ENCODE results near the gene YPEL4.
"Not testable (repeated sequence)": the region's sequence is repeated elsewhere in the genome, so short reads cannot be mapped to it uniquely, and the experiment has no call there.

The YPEL4 gene

DNA sequence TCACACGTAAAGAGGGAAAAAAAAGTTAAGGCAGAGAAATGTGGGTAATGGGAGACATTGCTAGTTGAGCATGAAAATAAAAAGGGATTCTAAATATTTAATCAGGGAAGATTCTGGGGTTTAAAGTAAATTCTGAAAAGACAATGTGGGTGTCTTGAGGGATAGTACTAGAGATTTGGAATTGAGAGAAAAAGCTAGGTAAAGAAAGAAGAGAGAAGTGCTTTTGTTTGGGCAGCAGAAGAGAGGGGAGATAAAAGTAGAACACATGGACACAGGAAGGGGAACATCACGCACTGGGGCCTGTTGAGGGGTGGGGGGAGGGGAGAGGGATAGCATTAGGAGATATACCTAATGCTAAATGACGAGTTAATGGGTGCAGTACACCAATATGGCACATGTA, 3.5 kb upstream of the YPEL4 start:
- Histone ChIP-seq H3K36me3 (ENCODE audit: insufficient read depth) (no peaks in the 10 kb centered on the region), H3K4me1 (ENCODE audit: low read depth, poor library complexity, severe bottlenecking) (peaks cover 11% of the 10 kb centered on the region), H3K27ac (no peak overlapping the region), H3K27me3 (ENCODE audit: insufficient read depth, low read depth) (peaks cover 11% of the 10 kb centered on the region), H3K4me2 (no peak overlapping the region), H4K20me1 (ENCODE audit: insufficient read depth) (no peaks in the 10 kb centered on the region), H3K4me3 (IDR thresholded peaks at IDR 0.05; ENCODE audit: insufficient read depth, low read depth, low read length) (no peak overlapping the region), H2AFZ (ENCODE audit: low read depth) (no peak overlapping the region), H3K79me2 (ENCODE audit: insufficient read depth, low read depth) (peaks cover 6% of the 10 kb centered on the region), H3K9ac (no peak overlapping the region)
- TF ChIP-seq, protein P1, sequence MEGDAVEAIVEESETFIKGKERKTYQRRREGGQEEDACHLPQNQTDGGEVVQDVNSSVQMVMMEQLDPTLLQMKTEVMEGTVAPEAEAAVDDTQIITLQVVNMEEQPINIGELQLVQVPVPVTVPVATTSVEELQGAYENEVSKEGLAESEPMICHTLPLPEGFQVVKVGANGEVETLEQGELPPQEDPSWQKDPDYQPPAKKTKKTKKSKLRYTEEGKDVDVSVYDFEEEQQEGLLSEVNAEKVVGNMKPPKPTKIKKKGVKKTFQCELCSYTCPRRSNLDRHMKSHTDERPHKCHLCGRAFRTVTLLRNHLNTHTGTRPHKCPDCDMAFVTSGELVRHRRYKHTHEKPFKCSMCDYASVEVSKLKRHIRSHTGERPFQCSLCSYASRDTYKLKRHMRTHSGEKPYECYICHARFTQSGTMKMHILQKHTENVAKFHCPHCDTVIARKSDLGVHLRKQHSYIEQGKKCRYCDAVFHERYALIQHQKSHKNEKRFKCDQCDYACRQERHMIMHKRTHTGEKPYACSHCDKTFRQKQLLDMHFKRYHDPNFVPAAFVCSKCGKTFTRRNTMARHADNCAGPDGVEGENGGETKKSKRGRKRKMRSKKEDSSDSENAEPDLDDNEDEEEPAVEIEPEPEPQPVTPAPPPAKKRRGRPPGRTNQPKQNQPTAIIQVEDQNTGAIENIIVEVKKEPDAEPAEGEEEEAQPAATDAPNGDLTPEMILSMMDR (conservative IDR thresholded peaks at IDR 0.05; ENCODE audit: low read depth, low read length), result no peak

DNA sequence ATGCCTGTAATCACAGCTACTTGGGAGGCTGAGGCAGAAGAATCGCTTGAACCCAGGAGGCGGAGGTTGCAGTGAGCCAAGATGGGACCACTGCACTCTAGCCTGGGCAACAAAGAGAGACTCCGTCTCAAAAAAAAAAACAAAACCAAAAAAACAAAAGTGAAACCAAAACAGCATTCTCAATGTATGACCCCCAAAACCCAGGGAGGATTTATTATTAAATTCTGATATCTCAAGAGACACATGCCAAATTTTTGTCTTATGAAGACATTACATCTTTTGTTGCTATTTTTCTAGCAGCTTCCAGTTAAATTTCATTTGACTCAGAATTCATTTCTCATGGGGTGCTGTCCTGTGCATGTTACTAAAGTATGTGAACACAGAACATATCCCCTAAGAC, 3.0 kb upstream of the YPEL4 start:
- no peak overlapping the region for H3K27ac ChIP-seq
- no peaks in the 10 kb centered on the region for H4K20me1 ChIP-seq (ENCODE audit: insufficient read depth)
- H3K4me1 ChIP-seq (ENCODE audit: low read depth, poor library complexity, severe bottlenecking), result peaks cover 10% of the 10 kb centered on the region
- peaks cover 1% of the 10 kb centered on the region for H3K79me2 ChIP-seq (ENCODE audit: insufficient read depth, low read depth)
- no peaks in the 10 kb centered on the region for H3K36me3 ChIP-seq (ENCODE audit: insufficient read depth)
- H3K9ac ChIP-seq, result no peak overlapping the region
- TF ChIP-seq, protein P1 (conservative IDR thresholded peaks at IDR 0.05; ENCODE audit: low read depth, low read length), result no peak
- H3K4me3 ChIP-seq (IDR thresholded peaks at IDR 0.05; ENCODE audit: insufficient read depth, low read depth, low read length), result no peak overlapping the region
- peaks cover 16% of the 10 kb centered on the region for H3K27me3 ChIP-seq (ENCODE audit: insufficient read depth, low read depth)
- H3K4me2 ChIP-seq, result no peak overlapping the region
- H2AFZ ChIP-seq (ENCODE audit: low read depth), result no peak overlapping the region

DNA sequence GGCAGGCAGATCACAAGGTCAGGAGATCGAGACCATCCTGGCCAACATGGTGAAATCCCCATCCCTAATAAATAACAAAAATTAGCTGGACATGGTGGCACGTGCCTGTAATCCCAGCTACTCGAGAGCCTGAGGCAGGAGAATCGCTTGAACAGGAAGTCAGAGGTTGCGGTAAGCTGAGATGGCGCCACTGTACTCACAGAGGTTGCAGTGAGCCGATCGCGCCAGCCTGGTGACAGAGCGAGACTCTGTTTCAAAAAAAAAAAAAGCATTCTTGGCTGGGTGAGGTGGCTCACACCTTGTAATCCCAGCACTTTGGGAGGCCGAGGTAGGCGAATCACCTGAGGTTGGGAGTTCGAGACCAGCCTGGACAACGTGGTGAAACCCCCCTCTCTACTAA, 2.5 kb upstream of the YPEL4 start:
- H3K4me1 ChIP-seq (ENCODE audit: low read depth, poor library complexity, severe bottlenecking); H3K4me2 ChIP-seq; H3K27ac ChIP-seq; H3K79me2 ChIP-seq (ENCODE audit: insufficient read depth, low read depth); H3K9ac ChIP-seq; H4K20me1 ChIP-seq (ENCODE audit: insufficient read depth); H3K4me3 ChIP-seq (IDR thresholded peaks at IDR 0.05; ENCODE audit: insufficient read depth, low read depth, low read length); H3K36me3 ChIP-seq (ENCODE audit: insufficient read depth); H2AFZ ChIP-seq (ENCODE audit: low read depth): not testable (repeated sequence)
- peaks cover 20% of the 10 kb centered on the region for H3K27me3 ChIP-seq (ENCODE audit: insufficient read depth, low read depth)

DNA sequence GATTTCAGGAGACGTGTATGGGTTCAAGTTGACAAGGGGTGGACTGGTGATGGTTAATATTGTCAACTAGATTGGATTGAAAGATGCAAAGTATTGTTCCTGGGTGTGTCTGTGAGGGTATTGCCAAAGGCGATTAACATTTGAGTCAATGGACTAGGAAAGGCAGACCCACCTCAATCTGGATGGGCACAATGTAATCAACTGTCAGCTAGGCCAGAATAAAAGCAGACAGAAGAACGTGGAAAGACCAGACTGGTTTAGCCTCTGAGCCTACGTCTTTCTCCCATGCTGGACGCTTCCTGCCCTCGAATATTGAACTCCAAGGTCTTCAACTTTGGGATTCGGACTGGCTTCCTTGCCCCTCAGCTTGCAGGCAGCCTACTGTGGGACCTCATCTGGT, 1.7 kb upstream of the YPEL4 start:
- Histone ChIP-seq H2AFZ (ENCODE audit: low read depth) (no peak overlapping the region), H3K79me2 (ENCODE audit: insufficient read depth, low read depth) (no peaks in the 10 kb centered on the region), H3K4me1 (ENCODE audit: low read depth, poor library complexity, severe bottlenecking) (peaks cover 3% of the 10 kb centered on the region), H3K9ac (no peak overlapping the region), H3K4me3 (IDR thresholded peaks at IDR 0.05; ENCODE audit: insufficient read depth, low read depth, low read length) (no peak overlapping the region), H3K36me3 (ENCODE audit: insufficient read depth) (no peaks in the 10 kb centered on the region), H3K4me2 (no peak overlapping the region), H4K20me1 (ENCODE audit: insufficient read depth) (no peaks in the 10 kb centered on the region), H3K27ac (no peak overlapping the region), H3K27me3 (ENCODE audit: insufficient read depth, low read depth) (peaks cover 22% of the 10 kb centered on the region)
- TF ChIP-seq, protein P1 (conservative IDR thresholded peaks at IDR 0.05; ENCODE audit: low read depth, low read length), result no peak

DNA sequence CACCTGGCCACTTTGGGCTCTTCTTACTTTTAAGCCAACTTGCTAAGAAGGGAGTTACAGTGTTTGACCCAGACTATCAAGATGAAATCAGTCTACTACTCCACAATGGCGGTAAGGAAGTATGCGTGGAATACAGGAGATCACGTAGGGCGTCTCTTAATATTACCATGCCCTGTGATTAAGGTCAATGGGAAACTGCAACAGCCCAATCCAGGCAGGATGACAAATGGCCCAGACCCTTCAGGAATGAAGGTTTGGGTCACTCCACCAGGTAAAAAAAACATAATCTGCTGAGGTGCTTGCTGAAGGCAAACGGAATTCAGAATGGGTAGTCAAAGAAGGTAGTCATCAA, 1.0 kb upstream of the YPEL4 start:
- TF ChIP-seq, protein P1 (conservative IDR thresholded peaks at IDR 0.05; ENCODE audit: low read depth, low read length), result no peak
- H3K36me3 ChIP-seq (ENCODE audit: insufficient read depth), result no peaks in the 10 kb centered on the region
- H3K79me2 ChIP-seq (ENCODE audit: insufficient read depth, low read depth), result no peaks in the 10 kb centered on the region
- H4K20me1 ChIP-seq (ENCODE audit: insufficient read depth), result no peaks in the 10 kb centered on the region
- H3K27ac ChIP-seq, result no peak overlapping the region
- no peak overlapping the region for H3K4me3 ChIP-seq (IDR thresholded peaks at IDR 0.05; ENCODE audit: insufficient read depth, low read depth, low read length)
- H3K4me1 ChIP-seq (ENCODE audit: low read depth, poor library complexity, severe bottlenecking), result no peaks in the 10 kb centered on the region
- H3K4me2 ChIP-seq, result no peak overlapping the region
- H2AFZ ChIP-seq (ENCODE audit: low read depth), result no peak overlapping the region
- H3K27me3 ChIP-seq (ENCODE audit: insufficient read depth, low read depth), result peaks cover 25% of the 10 kb centered on the region
- H3K9ac ChIP-seq, result no peak overlapping the region
